Activated CD4-positive, alpha-beta memory T cell treated with anti-CD3 and anti-CD28 coated beads, Interleukin-2, amount 10 ng/mL, durations not matched to agents 7 days and 5 days (primary cell): ENCODE data around the gene UTRN. TPM values are rescaled to one million over a fixed set of nuclear protein-coding genes. Genes with fewer than 3 reads are reported as not detected.
A peak's percentile ranks its signal among the peaks of the same experiment; 100 is the strongest.

ENCODE experiments used
- CTCF ChIA-PET: fragments of 350-600 bp; sonication (Branson Sonifier 250); formaldehyde crosslinking; loops from one replicate; lab custom pipeline; 2021; ENCODE audit warnings: antibody characterized with exemption, inconsistent platforms; lab: Charles Lee
- POLR2A ChIA-PET: fragments of 350-600 bp; sonication (Branson Sonifier 250); formaldehyde crosslinking; loops from one replicate; lab custom pipeline; 2021; ENCODE audit warnings: antibody characterized with exemption; lab: Charles Lee
- DNase-seq: peaks from one replicate; pipeline ENCODE4 v3.0.0-alpha.2; 2020
- H3K27ac Mint-ChIP-seq: one replicate; pipeline ENCODE4 v1.8.0; 2021; ENCODE audit warnings: mild to moderate bottlenecking, mixed read lengths
- H3K27me3 Mint-ChIP-seq: one replicate; pipeline ENCODE4 v1.8.0; 2021; ENCODE audit warnings: mixed read lengths
- H3K36me3 Mint-ChIP-seq: one replicate; pipeline ENCODE4 v1.8.0; 2021; ENCODE audit warnings: low read depth, mixed read lengths
- H3K4me1 Mint-ChIP-seq: one replicate; pipeline ENCODE4 v1.8.0; 2021; ENCODE audit warnings: mixed read lengths
- H3K4me3 Mint-ChIP-seq: one replicate; pipeline ENCODE4 v1.8.0; 2021; ENCODE audit warnings: mild to moderate bottlenecking, mixed read lengths
- H3K9me3 Mint-ChIP-seq: one replicate; pipeline ENCODE4 v1.8.0; 2021; ENCODE audit warnings: mixed read lengths
- total RNA-seq, 2 experiments: library from RNA; stranded (reverse); gene quantifications; one replicate each; pipeline ENCODE4 v1.2.3, GENCODE V29; 2021

The UTRN gene
- total RNA-seq, 2 experiments from 2014 or later: 140 to 146 TPM

DNA sequence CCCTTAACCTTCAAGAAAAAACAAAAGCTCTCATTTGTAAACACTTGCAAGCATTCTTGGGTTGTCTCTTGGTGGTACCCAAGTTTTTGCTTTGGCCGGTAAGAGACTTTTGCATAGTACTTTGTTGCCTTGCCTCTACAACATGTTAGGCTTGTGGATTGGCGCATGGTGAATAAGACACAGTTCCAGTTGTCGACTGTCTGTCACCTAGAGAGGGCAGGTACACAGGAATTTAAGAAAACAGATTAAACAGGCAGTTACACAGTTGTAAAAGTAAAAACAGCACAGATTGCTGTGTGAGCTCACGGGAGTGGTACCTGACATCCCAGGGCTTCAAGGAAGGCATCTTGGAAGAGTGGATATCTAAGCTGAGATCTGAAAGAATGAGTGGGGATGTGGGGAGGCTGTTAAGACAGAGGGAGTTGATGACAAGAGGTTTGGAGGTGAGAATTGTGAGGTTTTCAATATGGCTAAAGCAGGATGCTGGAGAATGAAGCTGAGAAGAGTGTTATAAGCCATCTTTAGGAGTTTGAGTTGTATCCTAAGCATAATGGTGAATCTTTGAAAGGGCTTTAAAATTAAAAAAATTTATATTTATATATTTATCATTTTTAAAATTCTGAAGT is 19.2 kb downstream of the UTRN start:
- H3K27me3 Mint-ChIP-seq: peaks cover 17% of the 10 kb centered on the region
- H3K9me3 Mint-ChIP-seq: no peaks in the 10 kb centered on the region
- no peak overlapping the region for H3K27ac Mint-ChIP-seq
- H3K4me1 Mint-ChIP-seq: peaks cover 25% of the 10 kb centered on the region
- H3K4me3 Mint-ChIP-seq: no peak overlapping the region
- DNase-seq: no peak
- POLR2A ChIA-PET: interaction anchor here (0.6 to 1.2 kb wide), 4 partner anchors 11 to 154 kb away, joined by 3 to 4 read pairs (median 3); partner anchors contain the start of gene STX11
- CTCF ChIA-PET: interaction anchor here (0.6 to 1.3 kb wide), 3 partner anchors 11 to 366 kb away, joined by 3 to 4 read pairs (median 3); no protein-coding TSS in a partner anchor
- peaks cover 8% of the 10 kb centered on the region for H3K36me3 Mint-ChIP-seq

DNA sequence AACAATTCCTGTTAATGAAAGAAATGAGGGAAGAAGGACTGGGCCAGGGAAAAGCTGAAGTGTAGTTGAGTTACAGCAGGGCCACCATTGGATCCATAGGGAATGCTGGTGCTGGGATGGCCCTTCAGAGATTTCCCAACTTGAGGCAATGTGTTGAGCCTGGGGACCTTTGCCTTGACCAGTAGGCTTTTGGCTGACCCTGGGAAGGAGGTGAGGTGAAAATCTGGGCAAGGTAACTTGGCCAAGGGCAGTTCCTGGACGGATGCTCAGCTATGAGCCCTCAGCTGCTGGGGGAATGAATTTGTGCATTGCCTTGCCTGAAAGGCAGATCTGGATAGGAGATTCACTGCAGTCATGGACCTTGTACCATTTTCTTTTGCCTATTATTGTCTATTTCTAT is 20.4 kb downstream of the UTRN start:
- POLR2A ChIA-PET: interaction anchor here (1.1 to 2.2 kb wide), 7 partner anchors 14 to 154 kb away, joined by 3 to 12 read pairs (median 5); no protein-coding TSS in a partner anchor
- Mint-ChIP-seq H3K9me3 (no peaks in the 10 kb centered on the region), H3K36me3 (peaks cover 13% of the 10 kb centered on the region), H3K27ac (peak overlapping the region; percentile 83), H3K4me3 (peak overlapping the region; percentile 46), H3K27me3 (peaks cover 17% of the 10 kb centered on the region), H3K4me1 (peaks cover 33% of the 10 kb centered on the region)
- CTCF ChIA-PET: interaction anchor here (0.8 to 1.2 kb wide), 4 partner anchors 10 to 176 kb away, joined by 3 to 4 read pairs (median 4); no protein-coding TSS in a partner anchor
- no peak for DNase-seq

DNA sequence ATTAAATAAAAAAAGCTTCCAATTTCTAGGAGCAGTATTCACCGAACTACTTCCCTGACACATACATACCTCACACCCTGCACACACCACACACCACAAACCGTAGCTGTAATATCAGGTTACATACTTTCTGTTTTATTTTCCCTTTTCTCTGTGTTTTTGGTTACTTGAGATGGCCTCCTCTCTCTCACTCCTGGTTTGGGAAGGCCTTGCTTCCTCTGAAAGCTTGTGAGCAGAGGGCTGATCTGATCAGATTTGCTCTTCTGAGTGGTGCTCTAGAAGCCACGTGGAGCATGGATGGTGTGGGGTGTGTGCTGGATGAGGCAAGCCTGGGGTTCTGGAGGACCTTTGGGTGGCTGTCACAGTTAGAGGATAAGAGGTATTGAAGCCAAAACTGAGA is 20.9 kb downstream of the UTRN start:
- H3K36me3 Mint-ChIP-seq: peaks cover 13% of the 10 kb centered on the region
- peaks cover 37% of the 10 kb centered on the region for H3K4me1 Mint-ChIP-seq
- H3K9me3 Mint-ChIP-seq: no peaks in the 10 kb centered on the region
- H3K27me3 Mint-ChIP-seq: peaks cover 17% of the 10 kb centered on the region
- peak overlapping the region; percentile 83 for H3K27ac Mint-ChIP-seq
- H3K4me3 Mint-ChIP-seq: peak overlapping the region; percentile 46
- peak; percentile 54 for DNase-seq
- CTCF ChIA-PET: interaction anchor here (0.8 to 1.2 kb wide), 4 partner anchors 9 to 176 kb away, joined by 3 to 4 read pairs (median 4); no protein-coding TSS in a partner anchor
- POLR2A ChIA-PET: interaction anchor here (1.1 to 2.2 kb wide), 6 partner anchors 14 to 155 kb away, joined by 3 to 12 read pairs (median 6); no protein-coding TSS in a partner anchor

DNA sequence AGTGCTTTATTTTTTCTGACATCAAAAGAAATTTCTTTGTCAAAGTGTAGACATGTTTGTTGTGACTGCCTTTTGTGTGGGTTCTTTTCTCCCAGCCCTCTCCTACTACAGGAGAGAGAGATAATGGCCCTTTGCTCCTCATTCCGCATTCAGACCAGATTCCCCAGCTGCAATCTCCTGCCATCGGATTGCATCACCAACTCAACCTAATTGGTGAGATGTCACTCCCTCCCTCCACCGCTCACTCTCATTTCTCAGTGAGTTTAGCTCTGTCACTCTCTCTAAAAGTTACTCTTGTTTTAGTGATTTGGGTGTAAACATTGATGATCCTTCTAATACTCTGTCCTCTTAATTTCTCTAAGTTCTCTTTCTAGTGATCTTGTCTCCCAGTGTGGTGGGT is 22.7 kb downstream of the UTRN start:
- POLR2A ChIA-PET: no interaction called here
- DNase-seq: no peak
- CTCF ChIA-PET: no interaction called here
- peaks cover 13% of the 10 kb centered on the region for H3K36me3 Mint-ChIP-seq
- peaks cover 38% of the 10 kb centered on the region for H3K4me1 Mint-ChIP-seq
- H3K27ac Mint-ChIP-seq: no peak overlapping the region
- H3K27me3 Mint-ChIP-seq: peaks cover 16% of the 10 kb centered on the region
- no peak overlapping the region for H3K4me3 Mint-ChIP-seq
- no peaks in the 10 kb centered on the region for H3K9me3 Mint-ChIP-seq

DNA sequence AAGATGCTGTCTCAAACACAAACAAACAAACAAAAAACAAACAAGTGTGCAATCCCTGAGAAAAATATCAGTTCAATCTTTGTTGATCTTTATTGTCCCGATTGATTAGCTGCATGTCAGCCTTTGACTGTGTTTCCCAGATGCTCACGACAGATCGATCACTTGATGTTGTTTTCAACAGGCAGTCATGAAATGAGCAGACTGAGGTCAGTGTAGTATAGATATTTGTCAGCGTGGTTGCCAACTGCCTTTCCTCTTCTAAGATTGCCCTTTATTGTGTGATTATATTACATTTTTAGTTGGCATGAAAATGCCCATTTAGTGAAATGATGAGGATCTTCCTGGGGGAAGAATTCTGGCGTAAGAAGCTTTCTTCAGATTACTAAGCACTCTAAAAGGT is 25.6 kb downstream of the UTRN start:
- peaks cover 13% of the 10 kb centered on the region for H3K36me3 Mint-ChIP-seq

DNA sequence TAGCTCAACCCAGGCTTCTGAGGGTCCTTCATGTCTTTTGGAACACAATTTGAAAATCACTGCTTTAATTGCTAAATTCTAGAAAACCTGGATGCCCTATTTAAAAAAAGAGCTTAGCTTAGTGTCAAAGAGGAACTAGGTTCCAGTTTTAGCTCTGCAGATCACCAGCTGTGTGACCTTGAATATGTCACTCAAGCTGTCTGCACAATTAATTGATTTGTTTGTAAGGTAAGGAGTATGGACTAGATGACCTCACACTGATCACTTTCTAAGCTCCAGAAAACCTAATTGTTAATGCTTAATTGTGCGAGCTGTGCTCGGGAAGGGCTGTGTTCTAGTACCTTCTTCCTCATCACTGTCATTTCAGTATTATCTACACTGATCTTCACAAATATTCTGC is 26.2 kb downstream of the UTRN start:
- ChIA-PET CTCF (interaction anchor here (0.6 to 1.8 kb wide), 4 partner anchors 12 to 170 kb away, joined by 3 to 4 read pairs (median 4); no protein-coding TSS in a partner anchor), POLR2A (interaction anchor here (1.0 to 2.0 kb wide), 4 partner anchors 24 to 41 kb away, joined by 3 to 8 read pairs (median 7); no protein-coding TSS in a partner anchor)
- H3K4me1 Mint-ChIP-seq: peaks cover 18% of the 10 kb centered on the region
- DNase-seq: no peak
- peaks cover 11% of the 10 kb centered on the region for H3K27me3 Mint-ChIP-seq
- H3K36me3 Mint-ChIP-seq: peaks cover 13% of the 10 kb centered on the region
- no peak overlapping the region for H3K27ac Mint-ChIP-seq
- no peaks in the 10 kb centered on the region for H3K9me3 Mint-ChIP-seq
- no peak overlapping the region for H3K4me3 Mint-ChIP-seq

More for the DNA sequence above, 25.6 kb downstream of the UTRN start:
- Mint-ChIP-seq H3K4me1 (peaks cover 24% of the 10 kb centered on the region), H3K9me3 (no peaks in the 10 kb centered on the region), H3K27me3 (peaks cover 11% of the 10 kb centered on the region), H3K4me3 (peak overlapping the region; percentile 59), H3K27ac (peak overlapping the region; percentile 27)
- POLR2A ChIA-PET: interaction anchor here (1.0 to 2.0 kb wide), 4 partner anchors 24 to 41 kb away, joined by 3 to 8 read pairs (median 7); no protein-coding TSS in a partner anchor
- CTCF ChIA-PET: interaction anchor here (0.6 to 1.8 kb wide), 4 partner anchors 13 to 171 kb away, joined by 3 to 4 read pairs (median 4); no protein-coding TSS in a partner anchor
- DNase-seq: peak; percentile 42

DNA sequence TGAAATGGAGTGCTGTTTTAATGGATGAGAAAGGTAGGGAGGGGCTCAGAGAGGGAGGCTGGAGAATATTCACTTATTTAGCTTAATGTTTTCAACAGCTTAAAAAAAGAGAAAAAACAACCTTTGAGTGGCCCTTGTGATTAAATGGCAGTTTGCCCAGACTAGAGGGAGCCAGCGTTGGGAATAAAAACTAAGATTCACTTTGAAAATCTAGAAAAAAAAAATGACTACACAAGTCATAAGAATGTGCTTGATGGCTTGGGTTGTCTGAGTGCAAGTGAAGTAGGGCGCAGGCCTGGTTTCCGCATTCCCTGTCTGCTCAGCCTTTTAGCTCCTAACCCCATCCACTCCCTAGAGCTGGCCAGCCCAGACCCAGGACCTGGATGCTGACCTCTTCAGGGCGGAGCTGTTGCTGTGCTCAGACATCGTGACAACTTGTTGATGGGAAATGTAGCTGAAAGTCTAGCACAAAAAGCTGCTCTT is 28.9 kb downstream of the UTRN start:
- ChIA-PET POLR2A (no interaction called here), CTCF (no interaction called here)
- Mint-ChIP-seq H3K4me1 (peaks cover 25% of the 10 kb centered on the region), H3K36me3 (peaks cover 8% of the 10 kb centered on the region), H3K27ac (no peak overlapping the region), H3K4me3 (no peak overlapping the region), H3K27me3 (peaks cover 5% of the 10 kb centered on the region), H3K9me3 (no peaks in the 10 kb centered on the region)
- no peak for DNase-seq

DNA sequence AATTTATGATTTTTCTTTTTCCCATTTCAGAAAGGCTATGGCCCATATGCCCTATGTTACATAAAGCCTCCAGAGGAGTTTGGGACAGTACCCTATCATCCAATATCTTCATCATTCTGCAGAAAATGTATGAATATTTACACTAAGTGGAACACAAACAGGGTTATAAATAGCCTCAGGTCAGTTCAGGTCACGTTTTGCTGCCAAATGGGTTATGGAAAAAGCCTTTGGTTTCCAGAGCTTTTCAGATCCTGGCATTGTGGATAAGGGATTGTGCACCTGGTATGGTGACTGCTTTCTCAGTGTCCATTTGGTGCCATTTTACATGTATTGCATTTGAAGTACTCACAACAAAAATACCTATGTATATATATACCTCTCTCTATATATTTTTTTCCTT is 29.4 kb downstream of the UTRN start:
- Mint-ChIP-seq H3K36me3 (peaks cover 4% of the 10 kb centered on the region), H3K27me3 (peaks cover 4% of the 10 kb centered on the region), H3K27ac (no peak overlapping the region), H3K4me3 (no peak overlapping the region), H3K4me1 (peaks cover 27% of the 10 kb centered on the region), H3K9me3 (no peaks in the 10 kb centered on the region)
- ChIA-PET CTCF (interaction anchor here (1.0 to 1.2 kb wide), 2 partner anchors 9 to 10 kb away, joined by 3 to 4 read pairs; no protein-coding TSS in a partner anchor), POLR2A (interaction anchor here (0.7 kb wide), 1 partner anchor 10 kb away, joined by 3 read pairs; no protein-coding TSS in a partner anchor)
- no peak for DNase-seq

DNA sequence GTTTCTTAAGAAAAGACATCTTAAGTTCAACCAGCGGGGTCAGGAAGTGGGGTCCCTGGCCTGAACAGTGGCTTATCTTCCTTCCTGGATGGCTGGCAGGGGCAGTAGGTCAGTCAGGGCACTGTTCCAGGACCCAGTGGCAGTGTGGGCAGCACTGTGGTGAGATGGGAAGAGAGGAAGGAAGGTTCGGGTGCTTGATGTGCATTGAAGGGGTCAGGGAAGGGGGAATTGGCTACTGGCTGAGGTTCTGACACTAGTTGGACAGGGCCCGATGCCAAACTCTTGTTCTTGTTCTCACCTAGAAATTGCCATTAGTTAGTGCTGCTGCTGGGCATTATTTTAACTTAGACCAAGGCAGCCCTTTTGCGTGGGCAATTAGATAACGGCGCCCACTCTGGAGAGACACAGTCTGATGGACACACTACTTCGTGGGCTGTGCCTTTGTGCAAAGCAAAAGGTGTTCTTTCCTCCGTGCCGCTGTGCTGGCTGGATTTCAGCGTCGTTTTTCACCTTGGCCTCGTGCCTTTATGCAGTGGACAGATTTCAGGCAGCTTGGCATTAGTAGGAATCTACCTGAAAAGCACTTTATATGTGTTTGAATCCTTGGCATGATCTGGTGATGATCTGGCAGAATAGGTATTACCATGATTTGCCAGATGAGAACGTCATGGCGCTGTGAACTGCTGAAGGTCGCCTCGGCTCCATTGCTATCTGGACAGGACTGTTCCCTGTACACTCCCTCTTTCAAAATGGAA is 30.3 kb downstream of the UTRN start:
- ChIA-PET POLR2A (interaction anchor here (0.7 kb wide), 1 partner anchor 11 kb away, joined by 3 read pairs; no protein-coding TSS in a partner anchor), CTCF (interaction anchor here (0.6 to 1.2 kb wide), 3 partner anchors 9 to 157 kb away, joined by 3 to 4 read pairs (median 4); no protein-coding TSS in a partner anchor)
- Mint-ChIP-seq H3K27me3 (peaks cover 4% of the 10 kb centered on the region), H3K4me1 (peaks cover 21% of the 10 kb centered on the region), H3K36me3 (no peaks in the 10 kb centered on the region), H3K27ac (no peak overlapping the region), H3K9me3 (no peaks in the 10 kb centered on the region), H3K4me3 (no peak overlapping the region)
- DNase-seq: no peak

DNA sequence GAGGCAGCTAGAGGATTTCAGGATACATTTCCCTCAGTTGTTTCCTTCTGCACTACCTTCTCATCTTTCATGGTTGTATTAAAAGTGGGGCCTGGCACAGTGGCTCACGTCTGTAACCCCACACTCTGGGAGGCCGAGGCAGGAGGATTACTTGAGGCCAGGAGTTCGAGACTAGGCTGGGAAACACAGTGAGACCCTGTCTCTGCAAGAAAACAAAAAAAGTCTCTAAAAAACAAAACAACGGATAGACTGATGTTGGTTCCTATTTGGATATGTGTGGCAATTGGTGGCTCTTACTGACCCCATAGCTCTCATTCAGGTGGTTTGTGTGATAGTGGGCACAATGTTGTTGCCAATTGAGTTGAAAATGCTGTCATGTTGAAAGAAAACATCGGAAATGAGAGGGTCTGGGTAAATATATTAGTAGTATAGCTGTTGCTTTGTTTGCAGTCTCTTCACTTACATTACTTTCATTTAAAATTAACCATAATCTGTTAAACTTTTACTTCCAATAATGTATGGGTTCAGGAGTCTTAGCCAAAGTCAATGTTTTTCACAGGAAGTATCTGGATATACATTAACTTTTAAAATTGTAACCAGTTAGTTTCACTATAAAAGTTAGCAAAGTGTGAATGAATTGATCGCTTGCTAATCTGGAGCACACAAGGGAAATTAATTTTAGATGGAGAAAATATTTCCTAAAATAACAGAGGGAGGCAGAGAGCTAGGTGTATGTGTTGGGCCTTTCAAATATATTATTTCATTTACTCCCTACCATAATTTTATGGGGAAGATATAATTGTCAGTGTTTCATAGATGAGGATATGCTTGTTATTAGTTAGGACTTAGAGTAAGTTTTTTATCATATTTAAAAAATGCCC is 31.1 kb downstream of the UTRN start:
- Mint-ChIP-seq H3K36me3 (no peaks in the 10 kb centered on the region), H3K9me3 (no peaks in the 10 kb centered on the region), H3K4me3 (no peak overlapping the region), H3K27me3 (peaks cover 4% of the 10 kb centered on the region), H3K4me1 (peaks cover 16% of the 10 kb centered on the region), H3K27ac (no peak overlapping the region)
- CTCF ChIA-PET: no interaction called here
- POLR2A ChIA-PET: no interaction called here
- DNase-seq: no peak

DNA sequence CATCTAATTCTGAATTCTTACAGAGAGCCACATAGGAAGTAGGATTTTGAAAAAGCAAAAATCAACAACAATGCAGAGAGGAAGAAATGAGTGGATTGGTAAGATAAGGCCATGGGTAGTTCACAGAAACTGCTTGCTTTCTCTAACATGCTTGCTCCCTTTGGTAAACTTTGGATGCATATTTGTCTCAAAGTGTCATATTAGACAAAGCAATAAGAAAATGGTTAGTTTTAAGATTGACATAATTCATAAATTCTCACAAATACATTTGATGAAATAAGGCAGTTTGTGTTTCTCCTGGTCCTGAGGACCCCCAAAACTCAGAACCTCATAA is 31.7 kb downstream of the UTRN start:
- DNase-seq: no peak
- ChIA-PET CTCF (no interaction called here), POLR2A (no interaction called here)
- H3K4me1 Mint-ChIP-seq: peaks cover 14% of the 10 kb centered on the region
- H3K36me3 Mint-ChIP-seq: no peaks in the 10 kb centered on the region
- H3K27me3 Mint-ChIP-seq: peaks cover 4% of the 10 kb centered on the region
- no peak overlapping the region for H3K27ac Mint-ChIP-seq
- no peaks in the 10 kb centered on the region for H3K9me3 Mint-ChIP-seq
- no peak overlapping the region for H3K4me3 Mint-ChIP-seq

DNA sequence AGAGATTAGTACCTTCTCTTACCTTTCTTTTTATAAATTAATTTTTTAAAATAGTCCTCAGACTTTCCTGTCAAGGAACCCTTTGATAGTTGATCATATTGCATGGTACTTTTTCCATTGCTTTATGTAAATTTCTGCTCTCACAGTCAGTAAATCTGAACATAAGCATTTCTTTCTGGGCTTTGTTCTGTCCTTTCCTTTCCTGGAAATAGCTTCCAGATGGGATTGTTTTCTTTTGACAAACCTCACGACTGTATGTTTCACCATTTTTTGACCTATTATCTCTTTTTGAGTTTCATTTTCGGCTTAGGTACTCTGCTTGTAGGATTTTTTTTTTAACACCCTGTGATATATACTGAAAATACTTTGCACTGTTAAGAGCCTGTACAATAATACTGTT is 32.6 kb downstream of the UTRN start:
- CTCF ChIA-PET: interaction anchor here (1.5 kb wide), 1 partner anchor 101 kb away, joined by 3 read pairs; no protein-coding TSS in a partner anchor
- no peak overlapping the region for H3K4me3 Mint-ChIP-seq

More for the DNA sequence above, 32.6 kb downstream of the UTRN start:
- POLR2A ChIA-PET: no interaction called here
- Mint-ChIP-seq H3K27me3 (peaks cover 2% of the 10 kb centered on the region), H3K4me1 (peaks cover 12% of the 10 kb centered on the region), H3K36me3 (no peaks in the 10 kb centered on the region), H3K27ac (no peak overlapping the region), H3K9me3 (no peaks in the 10 kb centered on the region)
- no peak for DNase-seq
